B cell (primary cell): ENCODE data around the gene EIF2D. TPM values are rescaled to one million over a fixed set of nuclear protein-coding genes. Genes with fewer than 3 reads are reported as not detected.

Experiments
- ATAC-seq: fragments of 200-7000 bp; cut with Tn5 transposase; one replicate; pipeline ENCODE4 v1.10.0; 2021; ENCODE audit warnings: low read depth, mild to moderate bottlenecking, moderate number of reproducible peaks, moderate library complexity
- CTCF ChIA-PET: fragments of 350-600 bp; sonication (Branson Sonifier 250); formaldehyde crosslinking; loops from one replicate; lab custom pipeline; 2021; ENCODE audit warnings: antibody characterized with exemption, inconsistent platforms; lab: Charles Lee
- POLR2A ChIA-PET: fragments of 350-600 bp; sonication (Branson Sonifier 250); formaldehyde crosslinking; loops from one replicate; lab custom pipeline; 2021; ENCODE audit warnings: antibody characterized with exemption; lab: Charles Lee
- DNase-seq: peaks from one replicate; pipeline ENCODE4 v3.0.0; 2013
- H2AFZ ChIP-seq: 2 replicates; pipeline ENCODE4 v1.6.1; 2012; ENCODE audit warnings: mild to moderate bottlenecking, low read depth, low read length; ENCODE audit not compliant: insufficient read depth, poor library complexity, severe bottlenecking
- H3K27ac ChIP-seq, 2 donors: 1 replicate in 1 of 2; 2 replicates in 1 of 2; pipeline ENCODE4 v1.5.1; 2012 to 2013; ENCODE audit warnings: low read length in 2 of 2, mild to moderate bottlenecking in 2 of 2, moderate library complexity in 1 of 2
- H3K27me3 ChIP-seq, 4 experiments: fragments of 200-600 bp in 1 of 4; sonication (generic) in 1 of 4; replicated peaks in 1 of 4; 1 replicate in 2 of 4; 2 replicates in 2 of 4; pipeline versions ENCODE4 v1.6.1 to v1.7.0; 2013 to 2016; ENCODE audit warnings: low read length in 3 of 4, mild to moderate bottlenecking in 2 of 4, mixed read lengths in 1 of 4, moderate library complexity in 1 of 4; ENCODE audit not compliant: insufficient read depth in 4 of 4, control insufficient read depth in 3 of 4; ENCODE audit errors: control extremely low read depth in 1 of 4
- H3K36me3 ChIP-seq, 2 experiments: replicated peaks in 1 of 2; 1 replicate in 1 of 2; 2 replicates in 1 of 2; pipeline versions ENCODE4 v1.6.1 to v1.7.1; 2013; ENCODE audit warnings: low read length in 1 of 2; ENCODE audit not compliant: insufficient read depth in 2 of 2, control insufficient read depth in 1 of 2; ENCODE audit errors: control extremely low read depth in 1 of 2, extremely low read depth in 1 of 2
- H3K4me1 ChIP-seq, 2 donors: fragments of 200-600 bp in 1 of 2; sonication (generic) in 1 of 2; 1 replicate in 1 of 2; 2 replicates in 1 of 2; pipeline versions ENCODE4 v1.5.1 to v1.6.1; 2013 to 2017; ENCODE audit warnings: low read length in 2 of 2; ENCODE audit not compliant: control insufficient read depth in 2 of 2, insufficient read depth in 2 of 2
- H3K4me2 ChIP-seq: replicated peaks from 2 replicates; pipeline ENCODE3; 2012; ENCODE audit warnings: mild to moderate bottlenecking, low read depth, low read length; ENCODE audit not compliant: poor library complexity, severe bottlenecking
- H3K4me3 ChIP-seq, 5 experiments: fragments of 200-600 bp in 1 of 5; sonication (generic) in 1 of 5; 1 replicate in 3 of 5; 2 replicates in 2 of 5; pipeline versions ENCODE4 v1.5.1 to v1.7.0; 2011 to 2016; ENCODE audit warnings: low read length in 4 of 5, mild to moderate bottlenecking in 4 of 5, low read depth in 2 of 5, control low read depth in 1 of 5, moderate library complexity in 1 of 5; ENCODE audit not compliant: insufficient read depth in 1 of 5; ENCODE audit errors: control extremely low read depth in 1 of 5, extremely low read depth in 1 of 5
- H3K79me2 ChIP-seq: fragments of 200-600 bp; sonication (generic); one replicate; pipeline ENCODE4 v1.6.0; 2016; ENCODE audit warnings: low read length; ENCODE audit not compliant: control insufficient read depth, insufficient read depth
- H3K9ac ChIP-seq: fragments of 200-600 bp; sonication (generic); 2 replicates; pipeline ENCODE4 v1.6.1; 2017; ENCODE audit warnings: mild to moderate bottlenecking, low read length, moderate library complexity
- H3K9me3 ChIP-seq, 3 donors: one replicate each; pipeline versions ENCODE4 v1.6.1 to v1.7.1; 2013; ENCODE audit warnings: low read length in 2 of 3; ENCODE audit not compliant: control insufficient read depth in 2 of 3, insufficient read depth in 1 of 3; ENCODE audit errors: control extremely low read depth in 1 of 3
- H4K20me1 ChIP-seq: 2 replicates; pipeline ENCODE4 v1.6.0; 2012; ENCODE audit warnings: mild to moderate bottlenecking, low read length; ENCODE audit not compliant: insufficient read depth, control insufficient read depth, poor library complexity, severe bottlenecking
- H3K27ac Mint-ChIP-seq: one replicate; pipeline ENCODE4 v1.8.0; 2021; ENCODE audit warnings: mixed read lengths
- H3K27me3 Mint-ChIP-seq: one replicate; pipeline ENCODE4 v1.8.0; 2021; ENCODE audit warnings: mixed read lengths
- H3K4me1 Mint-ChIP-seq: one replicate; pipeline ENCODE4 v1.8.0; 2021; ENCODE audit warnings: mixed read lengths
- H3K4me3 Mint-ChIP-seq: one replicate; pipeline ENCODE4 v1.8.0; 2021; ENCODE audit warnings: mixed read lengths
- H3K9me3 Mint-ChIP-seq: one replicate; pipeline ENCODE4 v1.8.0; 2022; ENCODE audit warnings: mixed read lengths; ENCODE audit not compliant: insufficient read depth
- EZH2 ChIP-seq: IDR thresholded peaks from 2 replicates; pipeline ENCODE4 v1.6.1; 2012; ENCODE audit warnings: borderline replicate concordance, low read depth, mild to moderate bottlenecking, moderate library complexity, low read length; ENCODE audit not compliant: insufficient read depth, poor library complexity, severe bottlenecking
- WGBS: methylation state at CpG from one replicate; pipeline ENCODE4 v1.1.5; 2013; ENCODE audit warnings: missing lambda C conversion rate; ENCODE audit not compliant: insufficient coverage; 5-methylcytosine and 5-hydroxymethylcytosine counted together
- intact Hi-C: fragments of 100-400 bp; cut with micrococcal nuclease; formaldehyde crosslinking; loops from one replicate; pipeline ENCODE4 v1.10.0; 2022
- polyA plus RNA-seq: library from polyadenylated mRNA; depleted of rRNA; stranded (reverse); fragments of >200 nt; gene quantifications from 2 replicates; pipeline ENCODE4 v1.2.3, GENCODE V29; 2012
- total RNA-seq, 2 donors: library from RNA; stranded (reverse); fragments of 120-200 nt in 1 of 2; gene quantifications; 1 replicate in 1 of 2; 2 replicates in 1 of 2; pipeline versions ENCODE4 v1.2.3 to v1.2.4, GENCODE V29; 2013 to 2022
- TF ChIP-seq, protein P1 (sequence below): fragments of 200-600 bp; IDR thresholded peaks from one replicate; pipeline ENCODE4 v1.8.0; 2022; ENCODE audit warnings: antibody characterized with exemption, mild to moderate bottlenecking

The EIF2D gene
- total and polyA plus RNA-seq, 2 donors (not counting 1 experiment from before 2014, with no cell fraction given) = 62.2 to 64.9 TPM

DNA sequence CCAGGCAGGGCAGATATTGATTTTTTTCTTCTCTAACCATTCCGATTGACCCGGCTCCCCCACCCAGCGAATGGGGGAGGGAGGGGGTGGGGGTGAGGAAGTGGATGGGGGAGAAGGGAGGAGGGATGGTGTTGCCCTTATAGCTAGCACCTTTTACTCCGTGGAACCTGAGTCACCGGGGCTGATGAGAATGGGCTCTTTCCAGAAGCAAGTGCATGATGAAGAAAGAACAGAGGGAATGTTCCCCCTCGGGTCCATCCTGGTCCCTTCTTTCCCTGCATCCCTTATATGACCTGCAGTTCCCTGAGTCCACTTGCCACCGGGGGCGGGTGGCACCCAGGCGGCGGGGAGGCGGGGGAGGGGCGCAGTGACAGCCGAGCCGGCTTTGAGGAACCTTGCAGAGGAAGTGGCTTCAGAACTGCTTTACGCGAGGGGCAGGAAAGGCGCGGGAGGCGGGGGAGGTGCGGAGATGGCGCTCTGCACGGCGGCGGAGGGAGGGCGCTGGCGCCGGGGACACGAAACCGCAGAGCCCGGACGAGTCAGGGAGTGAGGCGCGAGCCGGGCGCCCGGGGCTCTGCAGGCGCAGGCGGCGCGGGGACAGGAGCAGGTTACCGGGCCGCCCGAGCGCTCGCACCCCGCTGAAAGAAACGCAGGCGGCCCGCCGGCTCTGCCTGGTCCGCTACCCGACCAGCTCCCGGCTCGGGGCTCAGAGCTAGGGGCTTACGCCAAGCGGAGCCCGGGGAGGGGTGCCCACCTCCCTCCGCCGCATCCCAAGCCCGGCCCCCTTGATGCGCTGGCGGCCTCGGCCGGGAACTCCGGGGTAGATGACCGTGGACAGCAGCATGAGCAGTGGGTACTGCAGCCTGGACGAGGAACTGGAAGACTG, 55.3 kb downstream of the EIF2D start:
- intact Hi-C loops = loop anchor here (1.0 to 10.0 kb wide), 7 partner anchors 13 to 768 kb away; partner anchors contain the start of genes CD55, EIF2D, PFKFB2 and RASSF5
- Histone ChIP-seq H3K27me3 (no peaks in the 10 kb centered on the region), H3K9ac (peak overlapping the region; percentile 99), H3K4me1 (peaks cover 46 to 69% of the 10 kb centered on the region in 2 donors), H3K4me3 (peak overlapping the region; percentile 85 to 100 (median 97)), H4K20me1 (peaks cover 5% of the 10 kb centered on the region), H3K36me3 (peaks cover 0 to 27% of the 10 kb centered on the region in 2 experiments), H3K4me2 (peak overlapping the region; percentile 86), H2AFZ (peak overlapping the region; percentile 55), H3K79me2 (peaks cover 51% of the 10 kb centered on the region), H3K27ac (peak overlapping the region; percentile 86 to 95), H3K9me3 (no peaks in the 10 kb centered on the region)
- WGBS = under 1% methylated on average over 63 of the region's 67 CpGs
- TF ChIP-seq EZH2 = no peak
- TF ChIP-seq, protein P1, sequence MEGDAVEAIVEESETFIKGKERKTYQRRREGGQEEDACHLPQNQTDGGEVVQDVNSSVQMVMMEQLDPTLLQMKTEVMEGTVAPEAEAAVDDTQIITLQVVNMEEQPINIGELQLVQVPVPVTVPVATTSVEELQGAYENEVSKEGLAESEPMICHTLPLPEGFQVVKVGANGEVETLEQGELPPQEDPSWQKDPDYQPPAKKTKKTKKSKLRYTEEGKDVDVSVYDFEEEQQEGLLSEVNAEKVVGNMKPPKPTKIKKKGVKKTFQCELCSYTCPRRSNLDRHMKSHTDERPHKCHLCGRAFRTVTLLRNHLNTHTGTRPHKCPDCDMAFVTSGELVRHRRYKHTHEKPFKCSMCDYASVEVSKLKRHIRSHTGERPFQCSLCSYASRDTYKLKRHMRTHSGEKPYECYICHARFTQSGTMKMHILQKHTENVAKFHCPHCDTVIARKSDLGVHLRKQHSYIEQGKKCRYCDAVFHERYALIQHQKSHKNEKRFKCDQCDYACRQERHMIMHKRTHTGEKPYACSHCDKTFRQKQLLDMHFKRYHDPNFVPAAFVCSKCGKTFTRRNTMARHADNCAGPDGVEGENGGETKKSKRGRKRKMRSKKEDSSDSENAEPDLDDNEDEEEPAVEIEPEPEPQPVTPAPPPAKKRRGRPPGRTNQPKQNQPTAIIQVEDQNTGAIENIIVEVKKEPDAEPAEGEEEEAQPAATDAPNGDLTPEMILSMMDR = no peak
- POLR2A ChIA-PET = interaction anchor here (0.7 to 3.3 kb wide), 7 partner anchors 11 to 1272 kb away, joined by 3 to 27 read pairs (median 4); partner anchors contain the start of gene EIF2D
- CTCF ChIA-PET = interaction anchor here (0.8 to 29.7 kb wide), 5 partner anchors 13 to 78 kb away, joined by 3 to 1018 read pairs (median 8); partner anchors contain the start of gene EIF2D
- Mint-ChIP-seq H3K27me3 (no peaks in the 10 kb centered on the region), H3K4me3 (peak overlapping the region; percentile 99), H3K9me3 (no peaks in the 10 kb centered on the region), H3K27ac (peak overlapping the region; percentile 99), H3K4me1 (peaks cover 67% of the 10 kb centered on the region)
- peak; percentile 89 for DNase-seq
- peak; percentile 79 for ATAC-seq
